Activated CD8-positive, alpha-beta T cell treated with anti-CD3 and anti-CD28 coated beads, Interleukin-2, amount 10 ng/mL, durations not matched to agents 7 days and 5 days (primary cell): ENCODE data around the gene PCED1A. TPM values are rescaled to one million over a fixed set of nuclear protein-coding genes. Genes with fewer than 3 reads are reported as not detected.
A peak's percentile ranks its signal among the peaks of the same experiment; 100 is the strongest.

Source experiments
- ATAC-seq: fragments of 150-1000 bp; cut with Tn5 transposase; one replicate; pipeline ENCODE4 v1.10.0; 2021; ENCODE audit warnings: moderate library complexity
- CTCF ChIA-PET: fragments of 350-600 bp; sonication (Branson Sonifier 250); formaldehyde crosslinking; loops from one replicate; lab custom pipeline; 2021; ENCODE audit warnings: antibody characterized with exemption; lab: Charles Lee
- POLR2A ChIA-PET: fragments of 350-600 bp; sonication (Branson Sonifier 250); formaldehyde crosslinking; loops from one replicate; lab custom pipeline; 2021; ENCODE audit warnings: antibody characterized with exemption; lab: Charles Lee
- DNase-seq: peaks from one replicate; pipeline ENCODE4 v3.0.0-alpha.2; 2020
- H3K27ac Mint-ChIP-seq: one replicate; pipeline ENCODE4 v1.8.0; 2021; ENCODE audit warnings: mild to moderate bottlenecking, mixed read lengths
- H3K27me3 Mint-ChIP-seq: one replicate; pipeline ENCODE4 v1.8.0; 2021; ENCODE audit warnings: low read depth, mixed read lengths
- H3K36me3 Mint-ChIP-seq: one replicate; pipeline ENCODE4 v1.8.0; 2021; ENCODE audit warnings: low read depth, mixed read lengths
- H3K4me1 Mint-ChIP-seq: one replicate; pipeline ENCODE4 v1.8.0; 2021; ENCODE audit warnings: low read depth, mixed read lengths
- H3K4me3 Mint-ChIP-seq: one replicate; pipeline ENCODE4 v1.8.0; 2021; ENCODE audit warnings: mild to moderate bottlenecking, mixed read lengths
- H3K9me3 Mint-ChIP-seq: one replicate; pipeline ENCODE4 v1.8.0; 2022; ENCODE audit warnings: mixed read lengths; ENCODE audit not compliant: insufficient read depth
- total RNA-seq, 2 experiments: library from RNA; stranded (reverse); gene quantifications; one replicate each; pipeline ENCODE4 v1.2.3, GENCODE V29; 2021

Gene PCED1A
- total RNA-seq, 2 experiments from 2014 or later = 17.3 to 17.9 TPM

DNA sequence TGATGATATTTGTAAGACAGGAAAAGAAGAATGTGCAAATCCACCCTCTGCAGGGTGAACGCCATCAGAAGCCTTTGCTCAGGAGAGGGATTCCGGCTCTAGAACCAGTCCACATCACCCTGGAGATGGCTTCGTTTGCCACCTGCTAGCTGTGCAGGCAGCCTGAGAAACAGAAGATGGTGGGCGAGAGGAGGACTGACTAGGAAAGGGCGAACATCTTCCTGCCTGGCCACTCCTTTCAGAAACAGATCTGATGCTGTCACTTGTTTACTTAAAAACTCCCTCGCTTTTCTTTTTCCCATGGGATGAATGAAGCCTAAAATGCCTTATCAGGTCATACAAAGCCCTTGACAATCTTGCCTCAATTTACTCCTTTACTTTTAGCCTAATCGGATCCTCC lies 34.0 kb upstream of the PCED1A start:
- DNase-seq = peak; percentile 45
- POLR2A ChIA-PET = interaction anchor here (0.6 to 1.3 kb wide), 3 partner anchors 122 to 222 kb away, joined by 3 read pairs; partner anchors contain the start of genes GNRH2 and NOP56
- CTCF ChIA-PET = interaction anchor here (1.9 kb wide), 1 partner anchor 8 kb away, joined by 5 read pairs; no protein-coding TSS in a partner anchor

DNA sequence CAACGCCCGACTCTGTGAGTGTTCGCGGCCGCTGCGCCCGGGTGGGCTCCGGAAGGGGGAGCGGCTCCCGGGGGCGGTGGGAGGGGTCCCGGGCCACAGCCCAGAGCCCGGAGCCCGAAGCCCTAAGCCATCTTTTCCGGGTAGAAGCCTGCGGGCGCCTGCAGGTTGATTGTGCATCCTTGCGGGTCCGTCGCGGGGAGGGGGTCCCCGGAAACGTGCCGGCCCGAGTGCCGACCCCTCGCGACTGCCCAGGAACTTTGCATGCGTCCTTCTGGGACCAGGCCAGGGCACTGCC lies 33.2 kb upstream of the PCED1A start:
- Mint-ChIP-seq H3K9me3 (no peaks in the 10 kb centered on the region), H3K4me1 (peaks cover 55% of the 10 kb centered on the region), H3K27me3 (no peaks in the 10 kb centered on the region), H3K27ac (peak overlapping the region; percentile 85), H3K4me3 (peak overlapping the region; percentile 92), H3K36me3 (peaks cover 28% of the 10 kb centered on the region)
- peak; percentile 58 for ATAC-seq
- DNase-seq = peak; percentile 74
- ChIA-PET POLR2A (interaction anchor here (1.0 to 1.9 kb wide), 4 partner anchors 33 to 535 kb away, joined by 3 to 8 read pairs (median 4); partner anchors contain the start of genes NOP56, PCED1A and VPS16), CTCF (interaction anchor here (1.0 to 1.9 kb wide), 2 partner anchors 8 to 110 kb away, joined by 3 to 5 read pairs; no protein-coding TSS in a partner anchor)

More for the DNA sequence above, 34.0 kb upstream of the PCED1A start:
- Mint-ChIP-seq H3K4me3 (peak overlapping the region; percentile 92), H3K4me1 (peaks cover 58% of the 10 kb centered on the region), H3K36me3 (peaks cover 31% of the 10 kb centered on the region), H3K27me3 (no peaks in the 10 kb centered on the region), H3K27ac (peak overlapping the region; percentile 85), H3K9me3 (no peaks in the 10 kb centered on the region)
- ATAC-seq = no peak

- peak within 1 kb of the TSS; percentile 92 for H3K4me3 Mint-ChIP-seq
- H3K9me3 Mint-ChIP-seq = no peaks in the 10 kb centered on the region
- DNase-seq (peak; percentile 94), ATAC-seq (peak; percentile 94)
- H3K27ac Mint-ChIP-seq = peak within 1 kb of the TSS; percentile 93
- no peaks in the 10 kb centered on the region for H3K27me3 Mint-ChIP-seq
- peaks cover 24% of the 10 kb centered on the region for H3K36me3 Mint-ChIP-seq
- peaks cover 54% of the 10 kb centered on the region for H3K4me1 Mint-ChIP-seq
- ChIA-PET POLR2A (interaction anchor here (0.7 to 1.9 kb wide), 9 partner anchors 9 to 1849 kb away, joined by 3 to 8 read pairs (median 3); partner anchors contain the start of genes PCED1A, PRND and VPS16), CTCF (interaction anchor here (1.0 kb wide), 1 partner anchor 110 kb away, joined by 3 read pairs; no protein-coding TSS in a partner anchor)
Observed at GRCh38 chr20:2873010-2873746, 32.7 kb upstream of the PCED1A start, which contains the start of gene PTPRA. Gene PTPRA (plus strand): TSS chr20:2873481. CDS start chr20:2964278, 90,797 bp downstream.

GRCh38 chr20:2872459-2873009 lies 32.1 kb upstream of the PCED1A start:
- DNase-seq = peak; percentile 81
- Mint-ChIP-seq H3K9me3 (no peaks in the 10 kb centered on the region), H3K27me3 (no peaks in the 10 kb centered on the region), H3K4me3 (peak overlapping the region; percentile 86), H3K4me1 (peaks cover 59% of the 10 kb centered on the region), H3K36me3 (peaks cover 25% of the 10 kb centered on the region), H3K27ac (peak overlapping the region; percentile 93)
- ATAC-seq = peak; percentile 46
- ChIA-PET POLR2A (interaction anchor here (0.7 to 1.9 kb wide), 9 partner anchors 8 to 1849 kb away, joined by 3 to 8 read pairs (median 3); partner anchors contain the start of genes PCED1A, PRND and VPS16), CTCF (interaction anchor here (1.0 kb wide), 1 partner anchor 111 kb away, joined by 3 read pairs; no protein-coding TSS in a partner anchor)

GRCh38 chr20:2871661-2872458 lies 31.4 kb upstream of the PCED1A start:
- Mint-ChIP-seq H3K9me3 (no peaks in the 10 kb centered on the region), H3K4me3 (peak overlapping the region; percentile 86), H3K27ac (peak overlapping the region; percentile 93), H3K36me3 (peaks cover 25% of the 10 kb centered on the region), H3K4me1 (peaks cover 64% of the 10 kb centered on the region), H3K27me3 (no peaks in the 10 kb centered on the region)
- peak; percentile 1 for ATAC-seq
- ChIA-PET CTCF (interaction anchor here (1.5 kb wide), 1 partner anchor 20 kb away, joined by 5 read pairs; no protein-coding TSS in a partner anchor), POLR2A (interaction anchor here (0.6 to 1.9 kb wide), 6 partner anchors 12 to 1246 kb away, joined by 3 to 8 read pairs (median 4); partner anchors contain the start of genes PCED1A and VPS16)
- DNase-seq = peak; percentile 65

DNA sequence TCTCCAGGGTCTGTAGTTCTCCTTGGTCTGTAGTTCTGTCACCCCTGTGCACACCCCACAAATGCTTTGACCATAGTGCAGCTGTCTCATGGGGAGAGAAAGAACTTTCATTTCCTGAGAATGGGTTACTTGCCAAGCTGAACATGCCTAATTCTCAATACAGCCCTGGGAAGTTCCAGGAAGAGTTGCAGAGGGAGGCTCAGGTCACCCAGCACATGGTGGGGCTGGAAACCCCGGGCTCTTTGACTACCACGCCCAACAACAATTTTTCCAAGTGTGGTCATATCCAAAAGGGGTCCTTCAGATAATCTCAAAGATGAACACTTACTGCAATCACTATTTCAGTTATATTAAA lies 30.6 kb upstream of the PCED1A start:
- no peak for ATAC-seq
- ChIA-PET POLR2A (interaction anchor here (0.6 kb wide), 1 partner anchor 1247 kb away, joined by 3 read pairs; no protein-coding TSS in a partner anchor), CTCF (interaction anchor here (1.5 kb wide), 1 partner anchor 20 kb away, joined by 5 read pairs; no protein-coding TSS in a partner anchor)
- peaks cover 18% of the 10 kb centered on the region for H3K36me3 Mint-ChIP-seq
- H3K27me3 Mint-ChIP-seq = no peaks in the 10 kb centered on the region
- peaks cover 64% of the 10 kb centered on the region for H3K4me1 Mint-ChIP-seq
- no peak overlapping the region for H3K27ac Mint-ChIP-seq
- H3K4me3 Mint-ChIP-seq = peak overlapping the region; percentile 14
- no peaks in the 10 kb centered on the region for H3K9me3 Mint-ChIP-seq
- DNase-seq = no peak

DNA sequence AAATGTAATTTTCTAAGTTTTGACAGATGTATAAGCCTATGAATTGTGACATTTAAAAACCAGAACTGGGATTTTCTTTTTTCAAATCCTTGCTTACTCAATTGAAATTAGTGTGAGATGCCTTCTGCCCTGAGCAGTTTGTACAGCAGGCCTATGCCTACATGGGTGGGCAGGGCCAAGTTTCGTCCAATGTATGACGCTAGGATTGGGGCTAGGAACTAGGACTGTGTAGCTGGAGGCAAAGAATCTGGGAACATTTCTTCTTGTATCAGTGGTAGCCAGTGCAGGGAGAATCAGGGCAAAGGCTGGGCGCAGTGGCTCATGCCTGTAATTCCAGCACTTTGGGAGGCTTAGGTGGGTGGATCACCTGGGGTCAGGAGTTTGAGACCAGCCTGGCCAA lies 28.9 kb upstream of the PCED1A start:
- Mint-ChIP-seq H3K4me1 (peaks cover 65% of the 10 kb centered on the region), H3K9me3 (no peaks in the 10 kb centered on the region), H3K4me3 (no peak overlapping the region), H3K27me3 (no peaks in the 10 kb centered on the region), H3K27ac (no peak overlapping the region), H3K36me3 (peaks cover 18% of the 10 kb centered on the region)
- ATAC-seq (no peak), DNase-seq (no peak)
- ChIA-PET POLR2A (interaction anchor here (1.2 kb wide), 1 partner anchor 17 kb away, joined by 3 read pairs; no protein-coding TSS in a partner anchor), CTCF (no interaction called here)

DNA sequence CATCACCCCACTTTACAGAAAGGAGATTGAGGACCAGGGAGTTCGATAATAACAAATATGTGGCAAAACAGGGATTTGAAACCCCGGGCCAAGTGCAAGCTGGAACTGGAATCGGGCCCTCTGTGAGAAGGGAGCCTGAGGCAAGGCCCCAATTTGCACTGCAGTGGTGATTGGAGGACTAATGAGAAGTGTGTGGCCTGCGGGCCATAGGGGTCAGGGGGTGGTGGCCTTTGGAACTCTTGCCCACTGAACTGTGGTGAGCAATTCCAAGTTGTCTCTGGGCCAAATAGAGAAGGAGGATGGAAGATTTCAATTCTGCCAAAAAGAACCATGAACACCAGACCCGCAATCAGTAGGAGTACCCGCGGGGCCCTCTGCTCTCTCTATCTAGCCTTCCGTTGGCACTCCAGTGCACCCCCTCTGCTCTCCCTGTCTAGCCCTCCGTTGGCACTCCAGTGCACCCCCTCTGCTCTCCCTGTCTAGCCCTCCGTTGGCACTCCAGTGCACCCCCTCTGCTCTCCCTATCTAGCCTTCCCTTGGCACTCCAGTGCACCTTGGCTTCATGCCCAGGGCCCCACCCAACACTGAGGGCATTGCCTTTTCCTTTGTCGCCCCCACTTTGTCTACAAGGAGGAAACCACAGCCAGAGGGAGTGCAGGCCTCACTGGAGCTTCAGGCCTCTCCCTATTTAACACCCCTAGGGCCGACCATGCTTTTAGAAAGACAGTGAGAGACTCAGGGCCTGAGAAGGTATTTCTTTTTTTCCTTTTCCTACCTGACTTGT lies 26.8 kb upstream of the PCED1A start:
- no peaks in the 10 kb centered on the region for H3K27me3 Mint-ChIP-seq
- ATAC-seq (no peak), DNase-seq (no peak)
- H3K9me3 Mint-ChIP-seq = no peaks in the 10 kb centered on the region
- H3K27ac Mint-ChIP-seq = peak overlapping the region; percentile 27
- peaks cover 22% of the 10 kb centered on the region for H3K36me3 Mint-ChIP-seq
- ChIA-PET CTCF (interaction anchor here (0.8 to 3.4 kb wide), 4 partner anchors 12 to 352 kb away, joined by 3 to 16 read pairs (median 6); no protein-coding TSS in a partner anchor), POLR2A (no interaction called here)
- H3K4me1 Mint-ChIP-seq = peaks cover 59% of the 10 kb centered on the region
- H3K4me3 Mint-ChIP-seq = no peak overlapping the region

DNA sequence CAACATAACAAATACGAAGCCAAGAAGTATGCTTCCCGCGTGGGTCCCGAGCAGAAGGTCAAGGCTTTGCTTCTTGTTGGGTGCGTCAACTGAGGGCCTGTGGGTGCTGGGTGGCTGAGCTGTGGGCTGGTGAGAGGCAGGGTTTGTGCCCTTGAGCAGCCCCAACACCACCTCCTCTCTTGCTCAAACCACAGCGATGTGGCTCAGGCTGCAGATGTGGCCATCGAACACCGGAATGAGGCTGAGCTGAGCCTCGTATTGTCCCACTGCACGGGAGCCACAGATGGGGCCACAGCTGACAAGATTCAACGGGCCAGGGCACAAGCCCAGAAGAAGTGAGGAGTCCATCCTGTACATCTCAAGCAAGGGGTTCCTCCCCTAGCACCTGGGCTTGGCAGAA lies 25.8 kb upstream of the PCED1A start:
- Mint-ChIP-seq H3K4me1 (peaks cover 49% of the 10 kb centered on the region), H3K36me3 (peaks cover 26% of the 10 kb centered on the region), H3K9me3 (no peaks in the 10 kb centered on the region), H3K4me3 (no peak overlapping the region), H3K27me3 (no peaks in the 10 kb centered on the region), H3K27ac (peak overlapping the region; percentile 73)
- CTCF ChIA-PET = interaction anchor here (0.9 to 3.4 kb wide), 10 partner anchors 8 to 449 kb away, joined by 3 to 16 read pairs (median 4); no protein-coding TSS in a partner anchor
- peak; percentile 24 for ATAC-seq
- POLR2A ChIA-PET = interaction anchor here (0.7 kb wide), 1 partner anchor 10 kb away, joined by 4 read pairs; no protein-coding TSS in a partner anchor
- no peak for DNase-seq

- ChIA-PET POLR2A (interaction anchor here (0.7 to 1.3 kb wide), 2 partner anchors 11 to 26 kb away, joined by 4 to 5 read pairs; no protein-coding TSS in a partner anchor), CTCF (interaction anchor here (0.7 to 3.4 kb wide), 16 partner anchors 9 to 449 kb away, joined by 3 to 16 read pairs (median 4); no protein-coding TSS in a partner anchor)
- Mint-ChIP-seq H3K27ac (peak overlapping the region; percentile 73), H3K4me1 (peaks cover 43% of the 10 kb centered on the region), H3K27me3 (no peaks in the 10 kb centered on the region), H3K9me3 (no peaks in the 10 kb centered on the region), H3K4me3 (no peak overlapping the region), H3K36me3 (peaks cover 29% of the 10 kb centered on the region)
- DNase-seq (peak; percentile 56), ATAC-seq (peak; percentile 52)
Observed at GRCh38 chr20:2865630-2866029, 25.2 kb upstream of the PCED1A start.
